ENCODE data around the gene RARG. TPM values are rescaled to one million over a fixed set of nuclear protein-coding genes. Genes with fewer than 3 reads are reported as not detected.

The RARG gene
- total RNA-seq, 4 donors from 2014 or later = 4.3 to 23.5 (median 13.2) TPM

- no peak for DNase-seq (ENCODE audit: low spot score)
- ATAC-seq (ENCODE audit: low FRiP score) = no peak
- no peak for TF ChIP-seq CTCF (IDR thresholded peaks at IDR 0.05)
Observed at GRCh38 chr12:53195516-53196420, 36.2 kb downstream of the RARG start.

- ATAC-seq (ENCODE audit: low FRiP score) (no peak), DNase-seq (ENCODE audit: low spot score) (no peak)
- no peak for TF ChIP-seq CTCF (IDR thresholded peaks at IDR 0.05)
Observed at GRCh38 chr12:53194973-53195372, 37.0 kb downstream of the RARG start.

- no peak for DNase-seq (ENCODE audit: low spot score)
- no peak for ATAC-seq (ENCODE audit: low FRiP score)
- TF ChIP-seq CTCF (IDR thresholded peaks at IDR 0.05) = no peak
Observed at GRCh38 chr12:53193985-53194716, 37.9 kb downstream of the RARG start.

- no peak for DNase-seq (ENCODE audit: low spot score)
- TF ChIP-seq CTCF (IDR thresholded peaks at IDR 0.05) = no peak
- ATAC-seq (ENCODE audit: low FRiP score) = no peak
Observed at GRCh38 chr12:53193040-53193439, 39.0 kb downstream of the RARG start.

GRCh38 chr12:53192531-53193021 is 39.4 kb downstream of the RARG start:
- ATAC-seq (ENCODE audit: low FRiP score) (no peak), DNase-seq (ENCODE audit: low spot score) (no peak)
- TF ChIP-seq CTCF (IDR thresholded peaks at IDR 0.05) = no peak

GRCh38 chr12:53191885-53192530 is 40.0 kb downstream of the RARG start:
- no peak for ATAC-seq (ENCODE audit: low FRiP score)
- no peak for DNase-seq (ENCODE audit: low spot score)
- TF ChIP-seq CTCF (IDR thresholded peaks at IDR 0.05) = no peak
